Smooth muscle cell of the brain vasculature (primary cell): ENCODE data around the gene TMEM17.

Source experiments
- DNase-seq: peaks from one replicate; pipeline ENCODE4 v3.0.0-alpha.2; 2012; ENCODE audit warnings: low read depth, low spot score

The TMEM17 gene

DNA sequence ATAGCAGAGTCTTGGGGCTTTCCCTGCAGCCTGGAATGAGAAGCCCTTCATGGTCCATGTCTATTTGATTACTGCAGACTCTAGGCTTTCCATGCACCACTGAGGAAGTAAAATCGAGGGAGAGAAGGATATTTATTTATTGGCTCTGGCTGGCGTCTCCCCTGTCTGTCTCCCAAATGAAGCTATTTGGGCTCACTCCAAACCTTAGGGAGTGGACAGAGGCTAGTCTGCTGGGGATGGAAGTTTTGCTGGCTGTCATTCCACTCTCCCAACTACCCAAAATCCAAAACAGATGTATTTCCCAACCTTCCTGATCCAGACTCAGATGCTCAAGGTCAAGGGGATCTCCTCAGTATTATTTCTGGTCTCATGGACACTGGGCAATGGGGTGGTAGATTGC lies 33.7 kb downstream of the TMEM17 start:
- no peak for DNase-seq

DNA sequence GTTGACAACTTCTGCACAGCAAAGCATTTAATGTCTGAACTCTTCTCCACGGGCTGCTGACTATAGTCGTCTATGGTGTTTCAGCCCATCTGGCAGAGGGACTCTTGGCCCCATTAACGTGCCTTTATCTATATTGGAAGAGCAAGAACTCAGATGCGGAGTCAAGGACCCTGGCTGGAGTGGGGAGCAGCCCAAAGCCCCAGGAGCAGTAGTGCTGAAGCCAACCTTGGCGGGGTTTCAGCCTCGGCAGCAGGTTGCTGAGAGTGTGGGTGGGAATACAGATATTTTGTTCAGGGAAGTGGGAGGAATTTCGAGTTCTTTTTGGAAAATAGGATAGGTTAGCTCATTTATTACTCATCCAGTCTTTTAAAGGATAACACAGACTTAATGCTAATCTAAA lies 34.2 kb downstream of the TMEM17 start:
- no peak for DNase-seq

DNA sequence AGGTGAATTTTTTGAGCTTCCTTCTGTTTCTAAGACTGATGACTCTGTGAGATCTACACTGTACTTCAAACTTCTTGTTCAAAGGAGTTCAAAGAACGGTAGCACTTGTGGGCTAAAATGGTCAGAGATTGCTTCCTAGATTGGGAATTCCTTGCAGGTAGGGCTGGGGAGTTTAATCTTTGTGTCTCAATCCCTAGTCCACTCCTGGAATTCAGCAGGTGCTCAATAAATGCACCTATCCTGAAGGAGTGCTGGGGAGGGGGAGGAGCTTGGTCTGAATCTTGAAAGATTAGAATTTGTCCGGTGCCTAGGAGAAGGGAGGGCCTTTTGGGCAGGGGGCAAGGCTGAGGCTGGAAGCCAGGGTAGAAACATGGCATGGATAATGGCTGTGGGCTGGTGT lies 34.6 kb downstream of the TMEM17 start:
- DNase-seq, result no peak

DNA sequence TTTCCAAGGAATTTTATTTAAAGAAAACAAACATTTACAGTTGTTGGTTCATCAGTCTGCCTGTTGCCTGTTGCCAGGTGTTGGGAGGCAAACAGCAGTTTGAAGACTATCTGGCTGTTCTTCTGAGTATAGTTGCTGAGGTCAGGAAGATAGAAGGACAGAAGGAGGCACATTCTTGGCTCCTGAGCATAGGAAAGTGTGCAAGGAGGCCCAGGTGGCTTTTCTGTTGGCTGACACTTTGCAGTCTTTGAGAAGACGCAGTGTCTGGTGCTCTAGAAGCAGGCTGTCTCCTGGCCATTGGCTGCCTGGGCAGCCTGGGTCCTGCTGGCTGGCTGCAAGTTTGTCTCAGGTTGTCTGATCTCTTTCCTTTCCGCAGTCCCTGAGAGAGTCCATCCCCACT lies 36.4 kb downstream of the TMEM17 start:
- no peak for DNase-seq

DNA sequence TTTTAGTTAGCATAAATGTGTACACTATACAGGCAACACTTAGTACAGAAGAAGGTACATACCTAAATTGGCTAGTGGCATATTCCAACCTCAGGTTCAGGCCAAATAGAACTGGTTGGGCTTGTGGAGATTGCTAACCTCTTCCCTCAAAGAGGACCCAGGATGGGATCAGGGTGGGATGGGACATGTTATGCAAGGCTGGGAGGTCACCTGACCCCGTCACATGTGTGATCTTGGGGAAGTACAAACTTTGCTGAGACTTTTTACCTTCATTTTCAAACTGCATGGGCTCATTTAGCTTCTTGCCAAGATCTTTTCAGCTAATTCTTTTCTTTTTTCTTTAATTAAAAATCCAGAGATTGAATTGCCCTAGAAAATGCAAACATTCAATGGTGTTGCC lies 36.9 kb downstream of the TMEM17 start:
- no peak for DNase-seq

DNA sequence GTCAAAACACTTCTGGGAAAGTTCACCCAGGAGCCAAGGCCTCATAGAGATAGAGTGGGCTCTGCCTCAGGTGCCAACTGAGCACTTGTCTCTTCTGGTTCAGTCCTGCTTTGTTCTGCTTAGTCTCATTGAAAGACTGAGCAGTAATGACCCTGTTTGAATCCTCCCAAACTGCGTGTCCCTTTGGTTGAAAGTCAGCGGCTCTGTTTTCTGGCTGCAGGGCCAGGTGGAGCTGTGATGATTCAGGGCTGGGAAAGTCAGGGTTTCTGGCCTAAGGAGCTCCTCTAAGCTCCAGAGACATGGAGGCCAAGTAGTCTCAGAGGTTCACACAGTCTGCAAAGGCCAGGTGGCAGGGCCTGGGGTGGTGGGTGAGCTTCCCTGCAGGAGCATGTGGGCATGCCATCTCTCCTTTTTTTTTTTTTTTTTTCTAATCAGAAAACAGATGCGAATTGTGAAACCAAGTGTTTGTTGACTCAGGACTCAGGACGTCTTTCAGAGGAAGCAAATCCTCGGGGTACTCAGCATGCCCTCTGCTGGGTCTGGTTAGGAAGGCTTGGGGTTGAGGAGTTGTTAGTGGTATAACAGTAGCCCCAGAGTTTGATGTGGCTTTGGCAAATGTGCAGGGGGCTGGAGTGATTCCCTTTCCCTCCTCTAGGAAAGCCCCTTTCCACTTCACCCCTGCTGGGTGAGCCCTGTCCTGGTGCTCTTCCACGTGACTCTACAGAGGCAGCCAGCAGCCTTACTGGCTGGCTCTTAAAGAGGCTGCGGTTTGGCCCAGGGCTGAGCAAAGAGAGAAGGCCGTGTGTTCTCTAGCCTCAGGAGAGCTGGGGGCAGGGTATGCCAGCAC lies 38.3 kb downstream of the TMEM17 start:
- peak; percentile 84 for DNase-seq

DNA sequence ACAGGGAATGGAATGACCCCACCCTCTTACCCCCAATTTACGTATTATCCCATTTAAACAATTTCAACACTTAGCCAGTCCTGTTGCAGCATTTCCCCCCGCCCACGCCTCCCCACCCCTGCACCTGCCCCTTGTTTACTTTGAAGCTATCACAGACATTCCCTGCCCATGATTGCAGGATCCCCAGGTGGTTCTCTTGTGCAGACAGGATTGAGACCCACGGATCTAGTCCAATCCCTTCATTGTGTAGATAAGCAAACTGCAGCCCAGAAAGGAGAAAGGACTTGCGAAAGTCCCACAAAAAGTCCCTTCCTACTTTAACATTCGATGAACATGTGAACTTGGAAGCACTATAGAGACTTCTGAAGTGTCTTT lies 38.9 kb downstream of the TMEM17 start:
- no peak for DNase-seq

DNA sequence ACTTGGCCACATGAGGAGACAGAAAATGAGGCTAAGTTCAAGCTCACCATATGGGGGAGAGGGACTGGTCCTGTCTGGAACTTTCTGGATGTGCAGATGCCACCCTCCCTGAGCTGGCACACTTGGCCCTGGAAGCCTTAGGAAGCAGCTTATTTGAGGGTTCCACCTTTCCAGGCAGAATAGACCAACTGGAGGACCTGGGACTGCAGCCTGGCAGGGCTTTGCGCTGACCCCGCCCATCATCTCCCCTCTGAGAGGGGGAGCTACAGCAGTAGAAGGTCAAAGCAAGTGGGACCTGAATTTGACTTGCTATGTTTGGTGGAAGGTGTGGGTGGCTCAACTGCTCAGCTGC lies 39.5 kb downstream of the TMEM17 start:
- DNase-seq, result no peak

DNA sequence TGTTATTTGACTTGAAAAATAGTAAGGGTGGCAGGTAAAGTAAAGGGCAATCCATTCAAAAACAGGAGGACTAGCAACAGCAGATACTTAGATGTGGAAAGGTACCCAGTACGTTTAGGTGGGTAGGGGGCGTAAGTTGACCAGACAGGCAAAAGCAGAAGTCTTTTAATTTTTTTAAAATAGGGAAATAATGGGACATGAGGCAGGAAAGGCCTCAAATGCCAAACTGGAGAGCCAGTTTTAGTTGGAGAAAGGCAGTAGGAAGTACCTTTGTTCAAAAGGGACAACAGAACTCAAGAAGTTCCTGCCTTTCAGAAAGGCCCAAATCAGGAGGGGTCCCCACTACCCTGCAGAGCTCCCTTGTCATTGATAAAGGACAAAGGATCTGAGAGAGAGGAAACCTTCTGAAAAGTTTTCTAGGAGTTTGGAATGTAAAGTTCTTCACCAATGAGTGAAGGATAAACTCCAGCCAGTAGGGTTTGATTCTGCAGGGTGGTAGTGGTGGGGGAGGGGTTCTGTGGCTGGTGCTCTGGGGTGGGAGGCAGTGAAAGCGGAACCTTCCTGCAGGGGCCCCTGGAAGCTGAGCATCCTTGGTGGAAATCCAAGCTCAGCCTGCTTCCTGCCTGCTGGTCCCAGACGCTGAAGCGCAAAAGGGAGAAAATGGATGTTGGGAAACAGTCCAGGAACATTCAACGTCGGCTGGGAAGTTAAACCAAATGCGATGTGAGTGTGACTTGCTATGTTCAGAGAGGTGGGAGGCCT lies 40.1 kb downstream of the TMEM17 start:
- no peak for DNase-seq

DNA sequence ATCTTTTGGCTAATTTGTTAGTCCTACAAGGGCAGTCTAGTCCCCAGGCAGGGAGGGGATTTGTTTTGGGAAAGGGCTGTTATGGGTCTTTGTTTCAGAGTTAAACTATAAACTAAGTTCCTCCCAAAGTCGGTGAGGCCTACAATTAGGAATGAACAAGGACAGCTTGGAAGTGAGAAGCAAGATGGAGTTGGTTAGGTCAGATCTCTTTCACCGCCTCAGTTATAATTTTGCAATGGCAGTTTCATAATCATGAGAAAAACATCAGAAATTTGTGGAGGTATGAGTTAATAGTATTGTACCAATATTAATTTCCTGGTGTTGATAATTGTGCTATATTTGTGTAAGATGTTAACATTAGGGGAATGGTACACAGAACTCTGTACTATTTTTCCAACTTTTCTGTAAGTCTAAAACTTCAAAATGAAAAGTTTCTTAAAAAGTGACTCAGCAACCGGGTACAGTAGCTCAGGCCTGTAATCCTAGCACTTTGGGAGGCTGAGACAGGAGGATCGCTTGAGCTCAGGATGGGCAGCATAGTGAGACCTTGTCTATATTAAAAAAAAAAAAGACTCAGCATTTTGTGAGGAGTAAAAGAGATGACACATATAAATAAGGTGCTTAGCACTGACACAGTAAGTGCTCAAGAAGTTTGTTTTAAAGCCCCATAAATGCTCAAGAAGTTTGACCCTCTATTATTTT lies 40.8 kb downstream of the TMEM17 start:
- DNase-seq, result no peak

DNA sequence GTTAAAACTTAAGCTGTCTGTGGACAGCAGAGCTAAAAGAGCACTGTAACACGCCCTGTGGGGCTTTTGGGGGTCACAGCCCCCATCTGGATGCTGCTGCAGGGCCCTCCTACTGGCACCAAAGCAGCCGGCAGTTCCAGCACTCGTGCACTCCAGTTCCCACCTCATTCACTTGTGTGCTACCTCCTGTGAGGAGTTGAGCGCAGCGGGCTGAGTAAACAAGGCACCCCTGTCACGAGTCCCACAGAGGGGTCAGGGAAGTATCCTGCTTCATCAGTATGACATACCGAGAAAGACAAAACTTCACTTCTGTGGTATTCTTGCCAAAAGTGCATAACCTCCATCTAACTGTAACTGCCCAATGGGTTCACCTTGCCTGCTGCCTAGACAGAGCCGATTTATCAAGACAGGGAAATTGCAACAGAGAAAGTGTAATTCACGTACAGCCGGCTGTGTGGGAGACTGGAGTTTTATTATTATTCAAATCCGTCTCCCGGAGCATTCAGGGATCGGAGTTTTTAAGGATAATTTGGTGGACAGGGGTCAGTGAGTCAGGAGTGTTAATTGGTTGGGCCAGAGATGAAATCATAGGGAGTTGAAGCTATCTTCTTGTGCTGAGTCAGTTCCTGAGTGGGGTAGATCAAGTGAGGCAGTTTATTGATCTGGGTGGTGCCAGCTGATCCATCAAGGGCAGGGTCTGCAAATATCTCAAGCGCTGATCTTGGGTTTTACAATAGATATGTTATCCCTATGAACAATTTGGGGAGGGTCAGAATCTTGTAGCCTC lies 41.6 kb downstream of the TMEM17 start:
- no peak for DNase-seq

DNA sequence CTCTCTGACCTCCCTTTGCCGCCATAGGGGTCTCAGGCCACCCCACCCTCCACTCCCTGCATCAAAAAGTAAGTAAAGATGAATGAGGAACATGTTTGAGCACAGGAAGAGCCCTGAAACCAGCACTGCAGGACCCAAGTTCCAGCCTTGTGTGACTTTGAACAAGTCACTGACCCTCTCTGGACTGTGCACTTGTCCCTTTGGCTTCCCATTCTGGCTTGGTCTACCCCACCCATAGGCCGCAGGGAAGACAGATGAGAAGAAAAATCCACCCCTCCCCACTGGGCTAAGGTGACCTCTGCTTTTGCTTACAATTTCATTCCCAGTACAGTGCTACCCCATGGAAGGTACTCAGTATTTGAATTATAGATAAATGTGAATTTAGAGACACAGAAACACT lies 43.8 kb downstream of the TMEM17 start:
- no peak for DNase-seq

DNA sequence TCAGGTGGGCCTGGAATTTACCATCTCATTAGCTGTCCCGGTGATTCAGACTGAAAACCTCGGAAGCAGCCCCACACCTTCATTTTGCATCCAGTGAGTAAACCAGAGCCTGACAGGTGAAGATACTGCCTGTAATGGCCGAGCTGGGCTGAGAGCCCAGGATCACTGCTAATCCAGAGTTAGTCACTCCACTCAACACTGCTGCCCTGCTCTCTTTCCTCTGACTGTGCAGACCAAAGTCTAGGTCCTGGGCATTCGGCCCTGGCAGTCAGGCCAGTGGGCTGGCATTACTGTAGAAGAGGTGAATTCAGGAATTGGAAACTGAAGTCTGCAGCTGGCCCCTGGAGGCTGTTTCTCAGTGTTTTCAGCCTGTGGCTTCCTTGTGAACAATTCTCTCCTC lies 44.3 kb downstream of the TMEM17 start:
- DNase-seq, result no peak

DNA sequence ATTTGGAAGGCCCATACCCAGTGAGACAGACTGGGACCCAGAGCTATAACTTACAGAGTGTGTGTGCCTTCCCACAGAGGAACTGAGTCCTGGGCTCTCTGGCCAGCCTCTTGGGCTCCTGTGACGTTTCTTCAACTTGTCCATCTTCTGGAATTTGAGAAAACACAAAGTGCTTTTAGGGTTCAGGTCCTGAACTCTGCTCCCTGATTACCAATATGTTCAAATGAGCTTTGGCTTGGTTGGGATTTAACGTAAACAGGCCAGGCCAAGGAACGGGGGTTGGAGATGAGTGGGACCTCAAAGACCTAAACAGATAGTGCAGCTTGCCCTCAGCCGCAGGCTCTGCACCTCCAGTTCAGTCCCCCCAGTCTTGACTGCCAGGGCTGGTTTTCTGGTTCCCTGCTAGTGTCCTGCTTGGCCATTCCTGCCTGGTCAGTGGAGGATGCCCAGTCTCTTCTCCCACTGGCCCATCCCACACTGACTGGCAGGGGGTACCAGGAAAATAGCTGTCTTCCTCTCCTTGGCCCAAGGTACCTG lies 44.9 kb downstream of the TMEM17 start:
- no peak for DNase-seq

DNA sequence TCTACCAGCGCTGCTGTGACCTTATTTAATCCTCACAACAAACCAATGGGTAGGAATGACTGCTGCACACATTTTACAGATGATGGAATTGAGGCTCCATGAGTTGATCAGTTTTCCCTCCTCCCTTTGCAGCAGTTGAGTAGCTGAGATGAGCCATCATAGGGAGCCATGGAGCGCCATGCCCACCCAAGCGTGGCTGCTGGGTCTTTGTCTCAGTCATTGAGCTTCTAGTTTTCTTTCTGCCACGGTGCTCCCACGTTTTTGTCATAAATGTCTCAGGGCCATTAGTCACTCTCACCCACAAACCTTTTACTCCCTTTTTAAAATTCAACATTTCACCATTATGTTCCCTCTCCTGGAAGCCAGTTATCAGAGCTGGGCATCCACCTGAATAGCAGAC lies 45.8 kb downstream of the TMEM17 start:
- no peak for DNase-seq

DNA sequence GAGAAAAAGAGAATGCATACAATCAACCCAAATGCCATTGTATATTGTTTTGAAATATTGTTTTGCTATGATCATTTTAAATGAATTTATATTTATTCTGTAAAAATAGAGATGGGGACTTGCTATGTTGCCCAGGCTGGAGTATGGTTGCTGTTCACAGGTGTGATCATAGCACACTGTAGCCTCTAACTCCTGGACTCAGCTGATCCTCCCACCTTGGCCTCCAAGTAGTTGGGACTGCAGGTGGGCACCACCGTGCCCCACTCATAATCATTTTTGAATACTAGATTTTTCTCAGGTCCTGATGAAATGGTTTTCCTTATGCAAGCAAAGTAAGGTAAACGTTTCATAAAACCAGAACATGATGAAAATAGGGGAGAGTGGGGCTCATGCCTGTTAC lies 46.3 kb downstream of the TMEM17 start:
- DNase-seq, result no peak

DNA sequence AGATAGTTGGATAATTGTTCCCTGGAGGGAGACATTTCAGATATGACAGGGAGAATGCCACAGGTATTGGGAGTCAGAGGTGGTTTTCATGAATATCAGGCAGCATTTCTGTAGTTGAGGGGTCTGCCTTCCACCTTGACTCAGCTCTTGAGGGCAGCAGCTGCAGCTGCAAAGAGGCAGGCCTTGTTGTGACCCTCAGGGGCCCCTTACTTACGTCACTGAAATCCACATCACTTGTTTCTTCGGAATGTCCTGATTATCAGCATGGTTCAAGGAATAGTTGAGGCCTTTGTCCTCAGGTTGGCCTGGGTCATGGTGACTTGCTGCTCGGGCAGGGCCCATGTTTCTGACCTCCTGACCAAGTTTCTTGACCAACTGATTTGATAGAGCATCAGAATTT lies 46.9 kb downstream of the TMEM17 start:
- no peak for DNase-seq

DNA sequence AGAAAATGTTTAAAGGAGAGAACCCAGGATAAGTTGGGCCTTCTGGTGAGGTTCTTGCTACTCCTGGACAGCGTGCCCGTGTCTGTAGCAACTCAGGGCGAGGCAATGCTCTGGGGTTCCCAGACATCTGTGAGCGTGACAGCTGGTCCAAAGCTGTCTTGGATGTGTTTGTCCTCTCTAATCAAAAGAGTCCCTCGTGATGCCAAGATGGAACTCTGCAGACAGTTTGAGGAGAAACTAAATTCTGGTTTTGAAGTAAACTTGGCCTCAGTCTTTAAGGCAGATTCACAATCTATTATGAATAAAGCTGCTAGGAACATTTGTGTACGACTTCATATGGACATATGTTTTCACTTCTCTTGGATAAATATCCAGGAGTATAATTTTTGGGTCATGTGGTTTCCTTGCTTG lies 47.3 kb downstream of the TMEM17 start:
- no peak for DNase-seq

DNA sequence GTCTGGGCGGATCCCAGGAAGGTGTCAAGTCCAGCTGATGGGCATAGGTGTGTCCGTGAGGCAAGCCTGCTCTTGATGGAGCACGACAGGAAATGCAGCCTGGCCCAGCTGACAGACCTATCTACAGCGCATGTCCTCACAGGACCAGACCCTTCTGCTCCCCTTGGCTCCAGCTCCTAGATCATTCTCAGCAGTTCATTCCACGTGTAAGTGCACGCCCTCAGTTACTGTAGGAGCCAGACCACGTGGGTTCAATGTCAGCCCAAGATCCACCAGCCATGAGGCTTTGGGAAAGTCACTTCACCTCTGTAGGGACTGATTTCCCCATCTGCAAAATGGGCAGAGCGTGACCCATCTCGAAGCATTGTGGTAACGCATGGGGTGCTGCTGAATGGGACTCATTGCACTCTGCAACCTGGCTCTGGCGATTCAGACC lies 47.8 kb downstream of the TMEM17 start:
- DNase-seq, result no peak

DNA sequence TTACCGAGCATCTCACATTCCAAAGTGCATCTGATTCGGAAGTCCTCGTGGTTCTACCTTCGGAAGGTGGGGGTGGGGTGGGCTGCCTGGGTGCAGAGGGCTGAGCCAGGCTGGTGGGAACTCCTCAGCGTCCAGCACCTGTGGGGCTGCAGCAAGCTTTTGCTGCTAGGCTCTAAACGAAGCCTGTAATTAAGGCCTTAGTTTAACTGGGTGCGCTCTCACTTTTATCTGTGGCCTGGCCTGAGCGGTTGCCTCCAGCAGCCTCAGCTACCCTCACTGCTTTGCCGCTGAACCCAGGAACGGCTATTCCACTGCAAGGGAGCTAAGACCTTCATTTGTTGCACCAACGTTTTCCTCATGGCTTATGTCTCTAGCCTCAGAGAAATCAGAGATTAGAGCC lies 48.4 kb downstream of the TMEM17 start:
- DNase-seq, result no peak

DNA sequence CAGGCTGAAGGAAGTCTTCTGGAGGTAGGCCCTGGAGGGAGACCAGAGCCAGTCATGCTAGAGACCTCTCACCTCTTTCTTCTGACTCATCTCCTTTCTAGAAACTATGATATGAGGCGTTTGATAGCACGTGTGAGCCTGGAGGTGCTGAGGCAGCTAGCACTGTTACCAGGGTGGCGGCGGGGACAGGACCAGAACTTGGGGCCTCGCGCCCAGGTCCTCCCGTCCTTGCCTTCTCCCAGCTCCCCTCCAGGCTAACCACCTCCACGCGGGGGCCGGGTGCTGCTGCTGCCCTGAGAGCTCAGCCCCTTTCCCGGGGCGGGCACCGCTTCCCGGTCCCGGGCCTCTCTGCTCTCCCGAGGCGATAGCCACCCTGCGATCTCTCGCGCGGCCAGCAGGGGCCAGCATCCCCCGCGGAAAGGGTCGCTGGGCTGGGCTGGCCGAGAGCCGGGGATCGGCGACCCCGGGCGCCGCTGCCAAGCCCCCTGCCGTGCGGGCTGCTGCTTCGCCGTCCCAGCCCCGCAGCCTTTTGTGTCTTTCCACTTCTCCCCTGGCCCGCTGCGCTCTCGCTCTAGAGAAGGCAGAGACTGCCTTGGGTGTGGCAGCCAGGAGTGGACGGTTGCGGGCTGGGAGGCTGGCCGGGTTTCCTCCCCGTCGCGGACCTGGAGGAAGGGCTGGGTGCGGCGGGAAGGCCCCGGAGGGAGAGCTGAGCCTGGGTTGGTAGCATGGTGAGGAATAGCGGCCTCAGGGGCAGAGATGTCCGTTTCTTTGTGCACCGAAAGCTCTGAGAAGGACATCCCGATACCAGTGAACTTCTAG lies 49.1 kb downstream of the TMEM17 start:
- DNase-seq, result no peak
